ENCODE data around the gene SCFD2.

SCFD2 gene

GRCh38 chr4:53019485-53020382 lies 346.1 kb downstream of the SCFD2 start:
- DNase-seq (ENCODE audit: low read depth in 4 of 4, low spot score in 1 of 4) = no peak

- DNase-seq (ENCODE audit: low read depth in 4 of 4, low spot score in 1 of 4) = no peak
Measured at GRCh38 chr4:53018471-53018870, 347.4 kb downstream of the SCFD2 start.

DNA sequence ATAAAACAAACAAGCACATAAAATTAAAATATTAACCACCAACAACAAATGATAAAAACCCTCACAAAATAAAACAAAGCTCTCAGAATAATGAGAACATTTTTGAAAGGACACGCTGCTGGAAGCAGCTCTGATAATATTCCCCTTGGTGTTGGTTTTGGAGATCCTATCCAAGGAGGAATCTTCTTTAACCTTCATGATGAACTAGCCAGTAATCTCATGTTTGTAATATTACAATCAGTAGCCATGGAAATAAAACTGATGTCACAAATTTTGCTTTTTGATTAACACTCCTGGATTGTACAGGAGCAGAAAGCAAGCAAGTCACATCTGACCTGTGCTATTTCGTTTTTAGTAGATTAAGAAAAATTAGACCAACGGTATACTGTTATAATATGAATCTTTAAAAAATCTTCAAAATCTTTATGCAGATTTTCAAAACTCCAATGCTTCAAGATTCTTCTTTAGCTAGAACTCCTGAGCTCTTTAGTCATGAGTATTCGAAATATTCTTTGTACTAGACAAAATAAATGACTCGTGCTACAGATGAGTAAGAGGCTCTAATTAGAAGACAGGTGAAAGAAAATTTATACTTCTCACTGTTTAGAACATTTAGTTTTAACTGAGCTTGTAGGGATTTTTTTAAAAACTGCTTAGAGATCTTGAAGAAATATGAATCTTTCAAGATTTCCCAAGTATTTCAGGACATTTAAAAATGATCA lies 349.6 kb downstream of the SCFD2 start:
- DNase-seq (ENCODE audit: low read depth in 4 of 4, low spot score in 1 of 4) = no peak

GRCh38 chr4:53015681-53016080 lies 350.2 kb downstream of the SCFD2 start:
- DNase-seq (ENCODE audit: low read depth in 4 of 4, low spot score in 1 of 4) = peak in 1 of 4 experiments; percentile 2

DNA sequence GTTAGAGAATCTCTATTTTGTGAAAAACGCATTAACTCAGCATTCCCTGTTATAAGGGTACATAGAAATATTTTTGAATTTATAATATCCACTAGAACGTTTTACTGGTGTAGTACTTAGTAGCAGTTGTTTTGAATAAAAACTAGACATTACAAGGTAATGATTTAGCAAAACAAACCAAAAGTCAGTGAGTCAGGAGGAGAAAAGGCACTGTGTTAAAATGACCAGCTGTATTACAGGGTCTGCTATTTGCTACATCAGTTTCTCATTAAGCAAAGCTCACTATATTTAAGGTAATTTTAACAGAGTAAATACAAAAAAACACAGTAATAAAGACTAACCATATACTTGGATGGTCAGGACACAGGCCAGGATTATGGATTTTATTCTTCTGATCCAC lies 351.0 kb downstream of the SCFD2 start:
- DNase-seq (ENCODE audit: low read depth in 4 of 4, low spot score in 1 of 4) = no peak

DNA sequence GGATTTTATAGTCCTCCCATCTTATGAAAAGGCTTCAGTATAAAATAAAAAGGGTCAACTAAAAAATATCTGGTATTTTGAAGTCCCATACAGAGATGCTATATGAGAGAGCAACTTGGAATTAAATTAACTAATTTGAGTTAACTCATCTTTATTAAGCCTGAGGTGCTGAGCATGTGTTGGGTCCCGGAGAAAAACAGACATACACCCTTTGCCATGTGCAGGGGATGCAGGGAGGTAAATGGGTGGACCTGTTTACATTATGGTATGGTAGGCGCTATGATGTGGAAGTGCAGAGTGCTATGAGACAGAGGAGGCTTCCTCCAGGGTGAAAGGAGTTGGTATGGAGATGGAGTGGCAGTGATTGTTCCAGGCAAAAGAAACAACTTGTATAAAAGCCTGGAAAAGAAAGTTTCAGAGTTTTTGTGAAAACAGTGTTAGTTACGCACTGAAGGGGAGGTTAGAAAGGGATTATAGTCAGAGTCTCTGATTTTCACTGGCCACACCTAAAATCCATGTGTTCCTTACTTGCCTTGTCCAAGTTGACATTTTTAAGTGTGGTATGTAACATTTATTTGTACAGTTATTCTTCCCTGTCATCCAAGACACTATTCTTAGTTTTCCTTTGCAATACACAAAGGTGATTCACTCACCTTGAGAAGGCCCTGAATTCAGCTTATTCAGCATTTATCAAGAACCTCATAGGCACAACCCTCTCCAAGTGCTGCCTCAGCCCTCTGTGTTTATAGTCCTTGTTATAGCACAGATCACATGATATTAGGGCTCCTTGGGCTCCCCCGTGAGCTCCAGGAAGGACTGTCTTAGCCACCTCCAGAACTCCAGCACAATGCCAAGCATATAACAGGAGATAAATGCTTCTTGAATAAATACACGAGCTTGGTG lies 351.7 kb downstream of the SCFD2 start:
- no peak for DNase-seq (ENCODE audit: low read depth in 4 of 4, low spot score in 1 of 4)

- DNase-seq (ENCODE audit: low read depth in 4 of 4, low spot score in 1 of 4) = no peak
Measured at GRCh38 chr4:53012738-53013137, 353.1 kb downstream of the SCFD2 start.

DNA sequence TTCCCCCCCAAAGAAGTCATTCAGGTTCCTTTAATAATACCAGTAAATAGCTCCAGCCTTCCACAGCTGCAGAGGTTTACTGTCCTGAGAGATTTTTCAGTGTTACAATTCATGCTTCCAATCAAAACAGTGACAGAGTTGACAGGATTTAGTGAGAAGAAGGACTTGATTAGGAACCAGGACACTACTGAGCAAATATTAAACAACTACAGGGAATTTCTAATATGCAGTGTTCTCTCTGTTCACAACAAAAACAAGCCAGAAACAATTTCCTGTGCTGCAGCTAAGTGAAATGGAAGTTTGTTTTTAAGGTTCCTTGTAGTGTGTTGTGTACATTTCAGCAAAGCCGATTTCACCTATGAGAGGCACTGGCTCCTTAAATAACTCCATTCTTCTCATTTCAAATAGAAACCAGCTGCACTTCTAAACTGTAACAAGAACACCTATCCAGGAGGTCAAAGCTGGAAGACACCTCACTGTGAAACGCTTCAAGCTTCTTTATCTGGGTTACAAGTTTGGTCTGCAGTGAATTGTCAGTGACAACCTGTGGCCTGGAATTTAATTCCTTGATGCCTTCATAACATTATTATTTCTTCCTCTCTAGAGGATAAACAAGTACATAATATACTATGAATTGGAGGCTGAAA lies 354.5 kb downstream of the SCFD2 start:
- DNase-seq (ENCODE audit: low read depth in 4 of 4, low spot score in 1 of 4) = no peak

GRCh38 chr4:53010318-53010717 lies 355.5 kb downstream of the SCFD2 start:
- no peak for DNase-seq (ENCODE audit: low read depth in 4 of 4, low spot score in 1 of 4)

GRCh38 chr4:53009824-53010223 lies 356.0 kb downstream of the SCFD2 start:
- DNase-seq (ENCODE audit: low read depth in 4 of 4, low spot score in 1 of 4) = no peak

DNA sequence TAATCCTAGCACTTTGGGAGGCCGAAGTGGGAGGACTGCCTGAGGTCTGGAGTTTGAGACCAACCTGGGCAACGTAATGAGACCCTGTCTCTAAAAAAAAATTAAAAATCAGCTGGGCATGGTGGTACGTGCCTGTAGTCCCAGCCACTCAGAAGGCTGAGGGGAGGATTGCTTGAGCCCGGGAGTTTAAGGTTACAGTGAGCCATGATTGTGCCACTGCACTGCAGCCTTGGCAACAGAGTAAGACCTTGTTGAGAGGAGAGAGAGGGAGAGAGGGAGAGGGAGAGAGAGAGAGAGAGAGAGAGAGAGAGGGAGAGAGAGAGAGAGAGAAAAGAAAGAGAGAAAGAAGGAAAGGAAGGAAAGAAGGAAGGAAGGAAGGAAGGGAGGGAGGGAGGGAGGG lies 358.8 kb downstream of the SCFD2 start:
- no peak for DNase-seq (ENCODE audit: low read depth in 4 of 4, low spot score in 1 of 4)

DNA sequence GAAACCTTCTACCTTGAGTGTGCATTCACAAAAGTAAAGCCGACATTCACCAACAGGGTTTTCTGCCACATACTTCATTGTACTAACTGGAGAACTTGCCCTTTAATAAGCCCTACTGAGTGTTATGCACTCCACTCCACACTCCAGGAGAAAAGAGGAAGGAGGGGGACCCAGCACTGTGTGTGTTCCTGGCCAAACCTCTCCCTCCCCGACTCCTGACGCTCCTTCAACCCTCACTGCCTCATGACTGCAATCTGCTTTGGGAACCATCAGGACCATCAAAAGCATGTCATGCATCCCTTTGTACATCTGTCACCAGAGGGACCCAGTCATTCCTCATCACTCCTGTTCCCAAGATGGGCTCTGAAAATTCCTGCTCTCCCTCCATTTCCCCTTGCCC lies 360.1 kb downstream of the SCFD2 start:
- DNase-seq (ENCODE audit: low read depth in 4 of 4, low spot score in 1 of 4) = no peak

GRCh38 chr4:53005149-53005546 lies 360.7 kb downstream of the SCFD2 start:
- no peak for DNase-seq (ENCODE audit: low read depth in 4 of 4, low spot score in 1 of 4)

GRCh38 chr4:53004497-53005148 lies 361.2 kb downstream of the SCFD2 start:
- DNase-seq (ENCODE audit: low read depth in 4 of 4, low spot score in 1 of 4) = no peak

- no peak for DNase-seq (ENCODE audit: low read depth in 4 of 4, low spot score in 1 of 4)
Measured at GRCh38 chr4:53003959-53004358, 361.9 kb downstream of the SCFD2 start.

GRCh38 chr4:53000560-53000959 lies 365.3 kb downstream of the SCFD2 start:
- no peak for DNase-seq (ENCODE audit: low read depth in 4 of 4, low spot score in 1 of 4)

DNA sequence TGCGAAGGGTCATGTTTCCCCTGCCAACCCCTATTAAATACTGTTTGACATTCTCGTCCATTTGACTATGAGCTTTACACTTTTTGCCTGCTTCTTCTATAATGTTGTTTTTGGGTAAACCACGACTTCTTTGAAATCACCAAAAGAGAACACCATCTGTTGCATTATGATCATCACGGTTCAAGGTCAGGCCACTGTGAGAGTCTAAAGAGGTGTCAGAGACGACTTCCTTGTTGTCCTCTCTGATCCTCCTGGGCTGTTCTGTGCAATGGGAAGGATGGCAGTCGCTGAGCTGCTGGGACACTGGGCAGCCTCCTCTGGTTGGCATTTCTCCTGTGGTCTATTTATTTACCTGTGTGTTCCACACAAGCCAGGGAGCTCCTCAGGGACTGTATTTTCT lies 366.2 kb downstream of the SCFD2 start:
- no peak for DNase-seq (ENCODE audit: low read depth in 4 of 4, low spot score in 1 of 4)

GRCh38 chr4:52998413-52998812 lies 367.4 kb downstream of the SCFD2 start:
- no peak for DNase-seq (ENCODE audit: low read depth in 4 of 4, low spot score in 1 of 4)

DNA sequence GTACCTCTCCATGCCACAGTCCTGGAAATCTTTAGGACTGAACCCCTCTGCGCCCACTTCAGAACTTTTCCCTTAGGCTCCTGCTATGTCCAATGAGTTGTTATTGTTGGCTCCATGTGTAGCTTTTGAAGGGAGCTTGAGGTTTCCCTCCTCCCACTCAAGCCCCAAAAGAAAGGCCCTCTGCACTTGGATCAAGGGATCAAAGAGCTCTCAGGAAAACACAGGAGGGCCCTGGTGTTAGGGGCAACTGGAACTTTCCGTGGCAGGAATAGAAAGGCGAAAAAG lies 368.8 kb downstream of the SCFD2 start:
- DNase-seq (ENCODE audit: low read depth in 4 of 4, low spot score in 1 of 4) = no peak

- DNase-seq (ENCODE audit: low read depth in 4 of 4, low spot score in 1 of 4) = no peak
Measured at GRCh38 chr4:52996261-52997131, 369.4 kb downstream of the SCFD2 start.

All from stimulated activated CD4-positive, alpha-beta T cell treated with anti-CD3 and anti-CD28 coated beads, Interleukin-1b, Interleukin-23, amount 100 ng/mL, for 24 hours (primary cell).